Kidney (tissue), 14 donors: ENCODE data around the gene CACNB4. TPM values are rescaled to one million over a fixed set of nuclear protein-coding genes. Genes with fewer than 3 reads are reported as not detected.

ENCODE experiments used
- DNase-seq, 5 donors: peaks; one replicate each; pipeline ENCODE4 v3.0.0-alpha.2; 2013 to 2020
- FAIRE-seq: peaks from 2 replicates; lab custom pipeline; 2012; peaks lifted over from hg19 to GRCh38; lab: Jason Lieb, UNC
- H3K27ac ChIP-seq, 2 donors: one replicate each; pipeline ENCODE4 v1.7.0; 2013; ENCODE audit warnings: low read depth in 2 of 2, low read length in 2 of 2, inconsistent platforms in 1 of 2
- H3K27me3 ChIP-seq: one replicate; pipeline ENCODE4 v1.7.1; 2013; ENCODE audit warnings: low read length, inconsistent platforms; ENCODE audit not compliant: control insufficient read depth, insufficient read depth
- H3K36me3 ChIP-seq, 3 donors: one replicate each; pipeline versions ENCODE4 v1.7.0 to v1.7.1; 2013; ENCODE audit warnings: low read length in 3 of 3, control low read depth in 1 of 3, inconsistent platforms in 1 of 3; ENCODE audit not compliant: insufficient read depth in 3 of 3, control insufficient read depth in 2 of 3
- H3K4me1 ChIP-seq, 3 donors: one replicate each; pipeline versions ENCODE4 v1.7.0 to v1.7.1; 2013; ENCODE audit warnings: low read length in 3 of 3, inconsistent platforms in 1 of 3, low read depth in 1 of 3; ENCODE audit not compliant: control insufficient read depth in 2 of 3, insufficient read depth in 2 of 3
- H3K4me3 ChIP-seq, 3 donors: one replicate each; pipeline versions ENCODE4 v1.7.0 to v1.8.1; 2013; ENCODE audit warnings: low read length in 3 of 3, control low read depth in 1 of 3, inconsistent platforms in 1 of 3
- H3K9ac ChIP-seq, 3 donors: one replicate each; pipeline versions ENCODE4 v1.7.0 to v1.7.1; 2013; ENCODE audit warnings: low read length in 3 of 3, control low read depth in 1 of 3, inconsistent platforms in 1 of 3
- H3K9me3 ChIP-seq, 3 donors: one replicate each; pipeline versions ENCODE4 v1.7.0 to v1.7.1; 2013; ENCODE audit warnings: low read length in 3 of 3, control low read depth in 1 of 3, inconsistent platforms in 1 of 3; ENCODE audit not compliant: control insufficient read depth in 2 of 3, insufficient read depth in 1 of 3
- CTCF ChIP-seq: IDR thresholded peaks from 3 replicates; pipeline ENCODE4 v1.5.1; 2012; ENCODE audit warnings: mild to moderate bottlenecking, moderate library complexity, borderline replicate concordance; ENCODE audit not compliant: insufficient read depth; ENCODE audit errors: extremely low read depth
- intact Hi-C: fragments of 100-400 bp; cut with DNase I; formaldehyde crosslinking; loops from one replicate; pipeline ENCODE4 v1.11.1; 2022
- polyA plus RNA-seq: library from polyadenylated mRNA; stranded (reverse); fragments of 350-450 nt; fragmentation: Illumina TruSeq; extraction: RNeasy Lipid Tissue Mini Kit (QIAGEN cat#74804); gene quantifications from one replicate; pipeline ENCODE4 v1.2.3, GENCODE V29; 2014; ENCODE audit warnings: low read depth, low replicate concordance; ENCODE audit not compliant: insufficient read depth
- total RNA-seq: library from RNA; stranded (reverse); fragmentation: NEBNext Ultra II Directional; extraction: Animal tissue kit (Norgen Biotek cat#: 25700); gene quantifications from one replicate; pipeline ENCODE4 v1.2.1, GENCODE V29; 2021
- donor health status: control.
- donor health status: control.
- donor health status: control.
- donor health status: control.
- donor health status: control.
- donor health status: DM: yes; HTN: yes; CAD: no.
- donor health status: Normal renal cell carcinoma (clear cell type).

CACNB4 gene
- total and polyA plus RNA-seq, 2 donors from 2014 or later: 1.3 to 2.2 TPM

- no peak for FAIRE-seq
These were observed 183.7 kb downstream of the CACNB4 start for GRCh38 chr2:151914989-151915628.

GRCh38 chr2:151908204-151908882 is 190.5 kb downstream of the CACNB4 start:
- no peak for FAIRE-seq
- no peak for DNase-seq
- Histone ChIP-seq H3K4me1 (no peaks in the 10 kb centered on the region), H3K27me3 (no peaks in the 10 kb centered on the region), H3K9me3 (no peaks in the 10 kb centered on the region), H3K36me3 (no peaks in the 10 kb centered on the region), H3K27ac (no peak overlapping the region), H3K4me3 (no peak overlapping the region), H3K9ac (no peak overlapping the region)
- intact Hi-C loops: no loop called here
- TF ChIP-seq CTCF: no peak

More at GRCh38 chr2:151914989-151915628, 183.7 kb downstream of the CACNB4 start:
- Histone ChIP-seq H3K27ac (no peak overlapping the region), H3K9ac (no peak overlapping the region), H3K9me3 (no peaks in the 10 kb centered on the region), H3K4me3 (no peak overlapping the region), H3K27me3 (no peaks in the 10 kb centered on the region), H3K36me3 (no peaks in the 10 kb centered on the region), H3K4me1 (no peaks in the 10 kb centered on the region)
- intact Hi-C loops: no loop called here
- TF ChIP-seq CTCF: no peak
- no peak for DNase-seq

GRCh38 chr2:151907286-151908203 is 191.3 kb downstream of the CACNB4 start:
- Histone ChIP-seq H3K9ac (no peak overlapping the region), H3K4me1 (no peaks in the 10 kb centered on the region), H3K36me3 (no peaks in the 10 kb centered on the region), H3K27ac (no peak overlapping the region), H3K9me3 (no peaks in the 10 kb centered on the region), H3K4me3 (no peak overlapping the region), H3K27me3 (no peaks in the 10 kb centered on the region)
- intact Hi-C loops: no loop called here
- DNase-seq (no peak), FAIRE-seq (no peak)
- TF ChIP-seq CTCF: no peak
